GM12872 (cell line): ENCODE measurements around the gene CHST11.

Experiments used
- CTCF ChIP-seq: IDR thresholded peaks from 3 replicates; pipeline ENCODE4 v1.5.1; 2011; ENCODE audit warnings: low read depth, mild to moderate bottlenecking, low read length, moderate library complexity; ENCODE audit not compliant: insufficient read depth

Gene CHST11

GRCh38 chr12:104413330-104413729 is 43.4 kb upstream of the CHST11 start:
- no peak for TF ChIP-seq CTCF

- TF ChIP-seq CTCF = no peak
These were observed 42.0 kb upstream of the CHST11 start for GRCh38 chr12:104414581-104415341.

- no peak for TF ChIP-seq CTCF
These were observed 41.3 kb upstream of the CHST11 start for GRCh38 chr12:104415342-104415980.

GRCh38 chr12:104416136-104416535 is 40.6 kb upstream of the CHST11 start:
- no peak for TF ChIP-seq CTCF

- no peak for TF ChIP-seq CTCF
These were observed 40.2 kb upstream of the CHST11 start for GRCh38 chr12:104416585-104416984.

GRCh38 chr12:104419717-104420116 is 37.0 kb upstream of the CHST11 start:
- TF ChIP-seq CTCF = no peak

- no peak for TF ChIP-seq CTCF
These were observed 35.9 kb upstream of the CHST11 start for GRCh38 chr12:104420868-104421267.
